GM19025 (cell line): Measurements from ENCODE around the gene GUCY2C.
"Not testable (repeated sequence)": the region's sequence is repeated elsewhere in the genome, so short reads cannot be mapped to it uniquely, and the experiment has no call there.

Experiments used
- ATAC-seq: cut with Tn5 transposase; IDR thresholded peaks from one replicate; pipeline ENCODE4 v1.9.1; 2021; ENCODE audit warnings: mild to moderate bottlenecking, low read depth, moderate library complexity; ENCODE audit not compliant: unreplicated experiment

The GUCY2C gene

DNA sequence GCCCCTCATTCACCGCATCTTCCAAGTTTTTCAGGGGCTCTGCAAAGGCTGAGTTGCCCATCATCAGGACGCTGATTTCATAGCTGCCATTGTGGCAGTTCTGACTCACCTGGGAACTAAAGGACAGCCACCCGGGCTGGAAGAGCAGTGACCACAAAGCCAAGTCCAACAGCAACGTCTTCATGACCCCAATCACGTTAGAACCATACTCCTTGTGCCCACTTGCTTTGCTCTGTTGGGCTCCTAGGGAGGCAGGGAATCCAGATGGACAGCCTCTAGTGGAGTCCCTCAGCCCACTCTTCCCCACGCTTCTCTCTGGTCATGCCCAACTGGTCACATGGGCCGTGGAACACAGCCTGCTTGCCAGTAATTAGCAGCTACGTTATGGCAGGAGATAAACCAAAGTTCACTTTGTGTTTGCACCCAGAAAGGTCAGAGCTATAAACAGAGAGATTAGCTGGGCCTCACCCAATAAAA, at the start of gene GUCY2C:
Gene GUCY2C (minus strand): TSS at position 335 of the 477 bp plus-strand sequence. CDS start 151 bp downstream, at position 184.
- no peak for ATAC-seq

DNA sequence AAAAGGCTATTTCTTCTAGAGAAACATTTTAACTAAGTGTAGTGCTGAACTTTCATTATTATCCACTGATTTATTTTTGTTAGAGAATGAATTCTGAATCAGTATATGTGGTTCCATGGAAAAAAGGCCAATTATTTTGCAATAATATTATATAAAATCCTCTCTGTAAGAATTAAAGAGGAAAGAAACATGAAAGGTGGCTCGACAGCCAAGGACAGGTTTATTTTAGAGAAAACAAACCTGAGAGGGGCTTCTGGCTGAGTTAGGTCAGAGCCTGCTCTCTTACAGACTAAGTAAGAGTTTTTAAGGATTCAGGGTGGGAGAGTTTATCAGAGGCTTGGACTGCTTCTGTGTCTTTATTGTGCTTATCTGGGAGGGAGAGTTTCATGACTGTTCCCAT, 46.7 kb upstream of the GUCY2C start:
- no peak for ATAC-seq

DNA sequence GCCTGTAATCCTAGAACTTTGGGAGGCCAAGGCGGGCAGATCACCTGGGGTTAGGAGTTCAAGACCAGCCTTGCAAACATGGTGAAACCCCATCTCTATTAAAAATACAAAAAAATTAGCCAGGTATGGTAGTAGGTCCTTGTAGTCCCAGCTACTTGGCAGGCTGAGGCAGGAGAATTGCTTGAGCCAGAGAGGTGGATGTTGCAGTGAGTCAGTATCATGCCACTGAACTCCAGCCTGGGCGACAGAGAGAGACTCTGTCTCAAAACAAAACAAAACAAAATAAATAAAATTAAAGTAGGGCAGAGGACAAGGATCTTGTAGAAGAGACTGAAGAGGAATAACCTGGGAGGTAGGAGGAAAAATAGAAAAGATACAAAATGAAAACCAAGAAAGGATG, 45.5 kb upstream of the GUCY2C start:
- ATAC-seq: no peak

DNA sequence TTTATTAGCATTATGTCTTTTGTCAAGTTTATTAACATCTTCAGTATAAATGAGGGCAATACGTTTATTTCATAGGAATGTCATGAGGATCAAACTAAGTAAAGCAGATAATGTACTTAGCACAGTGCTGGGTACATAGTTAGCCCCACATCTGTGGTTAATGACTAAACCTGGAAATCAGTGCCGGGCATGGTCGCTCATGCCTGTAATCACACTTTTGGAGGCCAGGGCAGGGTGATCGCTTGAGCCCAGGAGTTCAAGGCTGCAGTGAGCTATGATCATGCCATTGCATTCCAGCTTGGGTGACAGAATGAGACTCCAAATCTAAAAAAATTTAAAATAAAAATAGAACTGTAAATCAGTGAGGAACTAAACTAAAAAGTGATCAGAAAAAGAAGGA, 44.8 kb upstream of the GUCY2C start:
- ATAC-seq: no peak

DNA sequence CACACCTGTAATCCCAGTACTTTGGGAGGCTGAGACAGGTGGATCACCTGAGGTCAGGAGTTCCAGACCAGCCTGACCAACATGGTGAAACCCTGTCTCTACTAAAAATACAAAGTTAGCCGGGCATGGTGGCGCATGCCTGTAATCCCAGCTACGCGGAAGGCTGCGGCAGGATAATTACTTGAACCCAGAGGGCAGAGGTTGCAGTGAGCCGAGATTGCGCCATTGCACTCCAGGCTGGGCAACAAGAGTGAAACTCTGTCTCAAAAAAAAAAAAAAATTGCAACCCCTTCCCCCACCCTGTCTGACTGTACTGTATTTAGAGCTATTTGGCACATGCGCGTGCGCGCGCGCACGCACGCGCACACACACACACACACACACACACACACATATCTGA, 40.0 kb upstream of the GUCY2C start:
- ATAC-seq: not testable (repeated sequence)

DNA sequence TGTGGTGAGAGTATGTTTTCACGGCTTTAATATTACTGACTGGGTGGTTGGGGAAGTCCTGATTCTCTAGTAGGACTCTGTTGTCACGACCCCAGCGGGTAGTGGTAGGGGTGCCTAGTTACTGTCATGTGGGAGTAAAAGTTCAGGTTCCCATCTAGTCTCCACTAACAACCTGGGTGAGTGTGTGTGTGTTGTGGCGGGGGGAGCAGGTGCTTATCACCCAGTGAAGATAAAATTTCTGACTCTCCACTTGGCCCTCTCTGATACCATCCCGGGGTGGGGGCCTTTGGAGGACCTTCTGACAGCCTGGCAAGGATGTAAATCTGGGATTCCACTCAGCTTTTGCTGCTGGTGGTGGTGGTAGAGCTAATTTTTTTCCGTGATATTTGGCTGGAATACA, 35.4 kb upstream of the GUCY2C start:
- no peak for ATAC-seq

DNA sequence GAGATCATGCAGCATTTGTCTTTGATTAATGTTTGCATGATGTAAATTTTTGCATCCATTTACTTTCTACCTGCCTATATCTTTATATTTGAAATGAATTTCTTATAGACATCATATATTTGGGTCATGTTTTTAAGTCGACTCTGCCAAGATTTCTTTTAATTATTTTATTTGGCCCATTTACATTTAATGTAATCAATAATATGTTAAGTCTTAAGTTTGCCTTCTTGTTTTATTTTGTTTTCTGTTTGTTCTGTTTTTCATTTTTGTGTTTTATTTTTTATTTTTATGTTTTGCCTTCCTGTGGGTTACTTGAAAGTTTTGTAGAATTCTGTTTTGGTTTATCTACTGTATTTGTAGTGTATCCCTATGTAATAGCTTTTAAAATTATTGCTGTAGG, 33.2 kb upstream of the GUCY2C start:
- ATAC-seq: no peak

DNA sequence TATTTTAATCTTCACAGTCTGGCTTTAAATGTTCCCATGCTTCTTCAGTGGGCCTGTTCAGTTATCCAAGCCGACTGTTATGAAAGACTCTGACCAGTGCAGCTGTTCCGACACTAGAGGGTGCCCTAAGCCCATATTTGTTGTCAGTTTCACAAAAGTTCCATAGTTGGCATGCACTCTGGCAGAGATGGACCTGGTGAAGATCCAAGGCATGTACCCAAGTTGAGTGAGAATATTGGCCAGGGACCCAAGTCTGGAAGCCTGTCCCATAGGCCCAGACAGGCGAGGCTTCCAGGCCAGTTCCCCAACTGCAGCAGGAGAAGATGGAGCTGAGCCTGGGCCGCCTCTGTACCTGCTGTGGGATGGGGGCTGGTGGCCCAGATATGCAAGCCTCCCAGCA, 27.4 kb upstream of the GUCY2C start:
- ATAC-seq: no peak

DNA sequence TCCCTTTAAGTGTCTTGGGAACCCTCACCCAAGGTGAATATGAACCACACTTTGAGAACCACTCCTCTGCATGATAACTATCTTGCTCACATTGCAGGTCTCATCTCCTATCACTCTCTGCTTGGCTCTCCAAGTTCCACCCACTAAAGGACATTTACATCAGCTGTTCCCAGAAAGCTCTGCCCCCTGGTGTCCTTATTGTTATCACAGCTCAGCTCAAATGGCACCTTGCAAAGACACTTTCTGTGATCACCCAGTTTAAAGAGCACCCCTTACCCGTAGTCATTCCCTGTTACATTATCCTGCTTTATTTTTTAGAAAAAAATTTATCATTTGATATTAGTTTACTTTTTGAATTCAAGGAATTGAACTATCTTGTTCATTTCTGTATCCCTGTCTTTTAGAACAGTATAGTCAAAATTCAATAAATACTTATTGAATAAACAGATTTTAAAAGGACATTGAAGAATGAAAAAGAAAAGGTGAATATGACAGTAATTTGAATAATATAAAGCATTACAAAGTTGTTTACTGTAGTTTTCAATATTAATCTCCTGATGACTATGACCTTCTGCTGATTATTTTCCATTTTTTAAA, 20.5 kb upstream of the GUCY2C start:
- ATAC-seq: peak; percentile 81

DNA sequence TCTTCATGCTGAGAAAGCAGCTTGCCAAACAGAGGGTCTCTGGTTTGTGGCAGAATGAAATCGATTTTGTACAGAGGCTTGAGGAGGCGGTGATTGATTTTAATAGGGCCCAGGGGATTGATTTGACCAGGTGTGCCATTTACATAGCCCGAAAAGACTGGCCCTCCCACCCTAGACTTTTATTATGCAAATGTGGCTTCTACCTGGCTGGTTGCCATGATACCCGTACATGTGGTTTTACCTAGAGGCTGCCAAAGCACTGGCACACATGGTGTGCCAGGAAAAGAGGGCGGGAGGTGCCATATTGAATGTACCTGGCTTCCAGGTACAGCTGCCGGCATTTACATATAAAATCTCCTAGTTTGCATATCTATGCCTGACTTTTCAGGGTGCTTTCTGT, 18.0 kb upstream of the GUCY2C start:
- no peak for ATAC-seq

DNA sequence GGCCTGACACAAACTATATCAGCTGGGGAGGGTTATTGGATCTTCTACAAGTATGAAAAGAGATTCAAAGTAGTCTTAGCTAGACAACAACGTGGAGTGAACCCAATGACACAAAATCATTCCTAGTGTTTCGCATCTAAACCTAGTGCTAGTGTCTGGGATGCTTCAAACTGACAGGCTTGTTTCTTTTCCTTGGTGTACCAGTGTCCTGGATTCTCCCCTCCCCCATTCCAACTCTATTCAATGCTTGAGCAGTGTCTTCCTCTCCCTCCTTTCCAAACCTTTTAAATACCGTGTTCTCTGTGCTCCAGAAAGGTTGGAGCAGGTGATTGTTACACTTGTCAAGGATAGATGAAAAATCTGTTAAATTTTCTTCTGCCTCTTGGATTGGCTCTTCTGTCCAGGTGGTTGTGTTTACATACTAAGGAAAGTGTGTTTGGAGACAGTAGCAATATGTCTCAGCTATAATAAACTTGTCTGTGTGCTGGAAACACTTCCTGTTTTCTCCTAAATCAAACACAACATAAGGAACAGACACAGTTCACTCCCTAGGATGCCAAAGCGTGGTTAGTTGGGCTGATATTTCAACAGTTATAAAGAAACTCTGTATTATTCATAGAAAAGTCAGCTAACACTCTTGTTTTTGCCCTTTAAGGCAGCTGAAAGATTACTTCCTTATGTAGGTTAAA, 14.4 kb upstream of the GUCY2C start:
- ATAC-seq: no peak

DNA sequence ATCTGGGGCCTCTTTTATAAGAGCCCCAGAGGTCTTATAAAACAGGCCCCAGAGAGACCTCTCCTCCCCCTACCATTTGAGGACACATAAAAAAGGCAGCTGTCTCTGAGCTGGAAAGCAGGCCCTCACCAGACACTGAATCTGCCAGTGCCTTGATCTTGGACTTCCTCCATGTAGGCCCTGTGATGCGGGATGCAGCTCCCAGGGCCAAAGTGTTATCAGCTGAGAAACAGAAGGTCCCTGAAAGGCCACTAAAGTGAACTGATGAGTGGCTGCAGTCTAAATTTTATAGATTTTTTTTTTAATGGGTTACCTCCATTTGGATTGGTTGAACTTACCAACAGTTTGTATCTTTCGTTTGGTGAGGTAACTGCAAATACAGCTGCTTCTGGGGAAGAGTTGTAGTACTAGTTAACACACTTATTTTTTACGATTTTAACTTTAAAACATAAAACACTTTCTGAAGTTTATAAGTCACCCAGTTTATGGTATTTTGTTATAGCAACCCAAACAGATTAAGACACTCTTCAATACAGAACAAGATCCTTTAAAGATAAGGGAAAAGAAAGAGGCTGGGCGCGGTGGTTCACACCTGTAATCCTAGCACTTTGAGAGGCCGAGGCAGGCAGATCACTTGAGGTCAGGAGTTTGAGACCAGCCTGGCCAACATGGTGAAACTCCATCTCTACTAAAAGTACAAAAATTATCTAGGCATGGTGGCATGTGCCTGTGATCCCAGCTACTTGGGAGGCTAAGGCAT, 5.6 kb upstream of the GUCY2C start:
- no peak for ATAC-seq

DNA sequence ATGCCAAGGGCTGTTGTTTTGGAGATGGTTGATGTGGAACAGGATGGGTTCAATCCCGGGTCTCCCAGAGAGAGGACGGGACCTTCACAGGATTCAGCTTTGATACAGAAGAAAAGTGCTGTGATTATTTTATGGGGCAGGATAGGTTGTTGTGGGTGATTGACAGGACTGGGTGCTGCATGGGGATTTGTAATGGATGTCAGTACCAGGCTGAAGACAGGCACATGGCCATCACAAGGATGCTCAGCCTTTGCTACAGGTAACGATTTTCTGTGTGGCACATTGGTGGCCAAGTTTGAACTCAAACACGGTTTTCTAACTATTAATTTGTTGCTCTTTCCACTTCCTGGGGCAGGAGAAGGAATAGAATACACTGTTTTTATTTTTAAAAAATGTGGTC, 4.5 kb upstream of the GUCY2C start:
- ATAC-seq: no peak

DNA sequence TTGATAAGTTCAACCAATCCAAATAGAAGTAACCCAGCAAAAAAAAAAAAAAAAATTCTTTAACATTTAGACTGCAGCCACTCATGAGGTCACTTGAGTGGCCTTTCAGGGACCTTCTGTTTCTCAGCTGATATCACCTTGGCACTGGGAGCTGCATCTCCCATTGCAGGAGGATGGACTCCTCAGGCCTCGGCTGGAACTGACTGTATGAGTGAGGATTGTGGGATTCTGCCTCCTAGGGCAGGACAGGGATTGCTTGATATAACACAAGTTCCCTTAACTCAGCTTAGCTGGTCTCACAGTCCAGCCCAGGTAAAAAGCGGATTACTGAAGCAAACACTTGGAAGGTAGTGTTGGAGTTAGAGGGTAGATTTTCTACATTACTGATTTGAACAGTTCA, 3.5 kb upstream of the GUCY2C start:
- ATAC-seq: no peak

DNA sequence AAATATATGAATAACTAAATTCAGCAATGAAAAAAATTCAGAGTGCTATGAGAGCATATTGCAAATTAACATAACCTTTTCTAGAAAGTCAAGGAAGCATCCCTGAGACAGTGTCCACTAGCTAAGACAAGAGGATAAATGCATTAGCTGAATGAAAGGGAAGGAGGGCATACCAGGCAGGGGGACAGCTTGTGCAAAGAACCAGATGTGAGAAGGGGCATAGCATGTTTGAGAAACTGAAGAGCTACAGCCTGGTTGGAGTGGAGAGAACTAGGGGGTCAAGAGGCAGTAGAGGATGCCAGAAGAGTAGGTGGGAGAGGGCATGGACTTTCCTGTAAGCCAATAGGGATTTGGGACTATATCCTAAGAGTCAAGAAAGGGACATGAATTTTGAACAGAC, 2.2 kb upstream of the GUCY2C start:
- no peak for ATAC-seq

DNA sequence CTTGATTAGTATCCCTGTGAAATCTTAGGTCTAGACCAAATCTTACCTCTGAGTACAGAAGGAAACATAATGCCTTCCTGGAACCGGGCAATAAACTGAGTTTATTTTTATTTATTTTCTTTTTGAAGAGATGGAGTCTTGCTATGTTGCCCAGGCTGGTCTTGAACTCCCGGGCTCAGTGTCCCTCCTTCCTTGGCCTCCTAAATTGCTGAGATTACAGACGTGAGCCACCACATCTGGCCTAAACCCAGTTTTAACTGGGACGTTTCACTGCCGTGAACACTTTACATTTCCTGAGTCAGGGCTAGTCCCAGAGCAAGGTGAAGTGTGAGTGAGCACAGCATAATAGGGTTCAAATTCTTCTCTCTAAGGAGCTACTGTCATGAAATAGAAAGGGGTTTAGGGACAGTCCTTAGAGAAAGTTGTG, 671 bp downstream of the GUCY2C start:
- ATAC-seq: no peak

DNA sequence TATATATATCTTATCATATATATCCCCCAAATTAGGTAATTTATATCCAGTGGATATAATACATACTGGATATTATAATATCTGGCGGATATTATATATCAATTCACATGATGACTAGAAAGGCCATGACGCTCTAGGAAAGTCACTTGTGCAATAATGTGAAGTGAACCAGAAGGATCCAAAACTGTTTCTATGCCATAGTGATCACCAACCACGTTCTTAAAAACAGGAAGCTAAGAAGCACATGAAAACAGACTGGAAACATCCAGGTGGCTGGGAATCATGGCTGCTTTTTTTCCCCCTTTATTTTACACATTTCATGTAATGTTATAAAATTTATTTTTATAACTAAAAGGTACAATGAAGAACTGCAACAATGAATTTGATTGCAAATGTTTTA, 1.4 kb downstream of the GUCY2C start:
- ATAC-seq: no peak

DNA sequence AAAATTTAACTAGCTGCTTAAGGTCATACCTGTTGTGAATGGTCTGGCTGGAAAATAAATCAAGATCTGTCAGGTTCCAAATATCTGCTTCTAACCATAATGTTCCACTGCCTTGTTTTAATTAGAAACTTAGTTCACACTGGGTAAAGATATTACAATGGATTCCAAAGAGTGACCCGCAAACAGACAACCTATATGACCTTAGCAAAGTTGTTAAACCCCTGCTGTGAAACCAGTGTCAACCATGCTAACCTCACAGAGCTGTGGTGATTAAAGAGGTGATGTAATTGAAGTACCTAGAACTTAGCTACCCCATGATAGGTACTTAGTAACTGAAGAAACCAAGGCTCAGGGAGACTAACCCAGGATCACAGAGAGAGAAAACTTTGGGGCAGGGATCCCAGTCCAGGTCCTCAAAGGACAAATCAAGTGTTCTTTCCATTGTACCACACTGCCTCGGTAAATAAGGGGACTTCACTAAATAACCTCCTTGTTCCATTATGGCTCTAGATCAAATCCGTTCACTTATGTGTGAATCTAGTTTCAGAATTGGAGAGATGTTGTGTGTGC, 2.2 kb downstream of the GUCY2C start:
- ATAC-seq: no peak

DNA sequence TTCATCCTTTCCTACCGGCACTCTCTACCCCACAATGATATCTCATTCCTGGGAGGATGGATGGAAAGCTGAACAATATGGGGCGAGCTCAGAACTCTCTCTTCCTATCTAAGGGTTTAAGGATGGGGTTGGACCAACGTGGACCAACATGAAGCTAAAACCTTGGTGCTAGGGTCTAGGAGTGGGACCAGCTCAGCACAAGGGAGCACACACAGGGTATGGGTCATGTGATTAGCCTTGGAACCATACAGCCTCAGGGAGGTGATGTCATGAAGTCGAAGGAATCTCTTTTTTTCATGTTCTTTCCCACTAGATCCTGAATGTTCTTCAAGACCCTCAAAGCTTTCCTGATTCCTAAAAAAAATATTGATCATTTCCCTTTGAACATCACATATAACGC, 3.3 kb downstream of the GUCY2C start:
- ATAC-seq: no peak

DNA sequence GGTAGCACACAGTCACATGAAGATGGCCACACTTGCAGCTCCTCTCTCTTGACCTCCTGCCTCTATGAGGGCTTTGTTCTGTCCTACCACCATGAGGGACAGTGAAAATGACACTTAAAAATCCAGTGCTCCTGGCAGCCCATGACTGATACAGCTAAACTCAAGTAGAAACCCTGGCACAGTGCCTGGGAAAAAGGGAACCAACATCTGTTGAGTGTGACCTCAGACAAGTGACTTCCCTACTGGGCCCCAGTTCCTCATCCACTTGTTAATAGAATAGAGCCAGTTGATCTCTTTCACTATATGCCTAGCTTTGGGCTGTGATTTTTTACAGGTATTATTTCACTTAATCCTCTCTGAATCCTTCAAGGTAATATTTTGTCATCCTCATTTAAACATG, 4.8 kb downstream of the GUCY2C start:
- no peak for ATAC-seq

DNA sequence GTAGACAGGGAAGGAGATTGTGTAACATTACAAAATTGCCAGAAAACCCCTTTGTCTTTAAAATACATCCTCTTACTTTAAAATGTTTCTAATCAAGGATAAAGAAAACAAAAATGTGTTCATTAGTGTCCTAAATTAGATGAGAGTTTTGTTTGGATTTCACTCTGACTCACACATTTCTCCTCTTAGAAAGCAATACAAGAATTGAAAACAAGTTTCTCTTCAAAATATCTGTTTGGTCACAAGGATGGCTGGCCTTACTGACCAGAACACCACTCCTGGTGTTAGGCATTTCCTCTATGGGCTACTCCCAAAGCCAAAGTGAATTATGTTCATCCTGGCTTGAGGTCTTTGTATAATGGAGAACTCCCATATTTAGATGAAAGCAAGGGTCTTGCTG, 6.4 kb downstream of the GUCY2C start:
- ATAC-seq: no peak
